GM18520 (cell line): Measurements from ENCODE around the gene CASP5.
"Not testable (repeated sequence)": the region's sequence is repeated elsewhere in the genome, so short reads cannot be mapped to it uniquely, and the experiment has no call there.

ENCODE experiments used
- ATAC-seq: cut with Tn5 transposase; IDR thresholded peaks from one replicate; pipeline ENCODE4 v1.9.1; 2021; ENCODE audit not compliant: unreplicated experiment

Gene CASP5

GRCh38 chr11:105023003-105023402 is at the start of gene CASP5:
Gene CASP5 (minus strand): TSS chr11:105023168. CDS start chr11:105023136, 32 bp downstream.
- ATAC-seq: no peak

- not testable (repeated sequence) for ATAC-seq
Observed at GRCh38 chr11:105072080-105072479, 49.1 kb upstream of the CASP5 start.

- no peak for ATAC-seq
Observed at GRCh38 chr11:105071089-105071732, 48.2 kb upstream of the CASP5 start.

- no peak for ATAC-seq
Observed at GRCh38 chr11:105070306-105070705, 47.3 kb upstream of the CASP5 start.

- not testable (repeated sequence) for ATAC-seq
Observed at GRCh38 chr11:105069749-105070148, 46.8 kb upstream of the CASP5 start.

GRCh38 chr11:105063245-105063941 is 40.4 kb upstream of the CASP5 start:
- not testable (repeated sequence) for ATAC-seq

- ATAC-seq: no peak
Observed at GRCh38 chr11:105057432-105057831, 34.5 kb upstream of the CASP5 start.

- no peak for ATAC-seq
Observed at GRCh38 chr11:105056446-105056845, 33.5 kb upstream of the CASP5 start.

GRCh38 chr11:105054723-105055493 is 31.9 kb upstream of the CASP5 start:
- no peak for ATAC-seq

GRCh38 chr11:105052487-105052886 is 29.5 kb upstream of the CASP5 start:
- ATAC-seq: no peak

- no peak for ATAC-seq
Observed at GRCh38 chr11:105051559-105051958, 28.6 kb upstream of the CASP5 start.

- no peak for ATAC-seq
Observed at GRCh38 chr11:105049481-105049880, 26.5 kb upstream of the CASP5 start.

GRCh38 chr11:105046898-105047579 is 24.1 kb upstream of the CASP5 start:
- ATAC-seq: no peak

- ATAC-seq: no peak
Observed at GRCh38 chr11:105045676-105046296, 22.8 kb upstream of the CASP5 start.

- ATAC-seq: peak; percentile 99
Observed at GRCh38 chr11:105044557-105045524, 21.9 kb upstream of the CASP5 start, which contains the start of gene CARD16. Gene CARD16 (minus strand): TSS chr11:105045335. CDS start chr11:105045297, 38 bp downstream.

- no peak for ATAC-seq
Observed at GRCh38 chr11:105042178-105042577, 19.2 kb upstream of the CASP5 start.

GRCh38 chr11:105040703-105041102 is 17.7 kb upstream of the CASP5 start:
- ATAC-seq: no peak

GRCh38 chr11:105034813-105035620 is 12.0 kb upstream of the CASP5 start, which contains the start of gene CASP1:
Gene CASP1 (minus strand): TSS chr11:105035144. CDS start chr11:105035113, 31 bp downstream.
- peak; percentile 77 for ATAC-seq
